Fibroblast of skin of right quadriceps (primary cell): Measurements from ENCODE around the gene MYOZ3.

Source experiments
- DNase-seq: peaks from one replicate; pipeline ENCODE4 v3.0.0-alpha.2; 2013

The MYOZ3 gene

DNA sequence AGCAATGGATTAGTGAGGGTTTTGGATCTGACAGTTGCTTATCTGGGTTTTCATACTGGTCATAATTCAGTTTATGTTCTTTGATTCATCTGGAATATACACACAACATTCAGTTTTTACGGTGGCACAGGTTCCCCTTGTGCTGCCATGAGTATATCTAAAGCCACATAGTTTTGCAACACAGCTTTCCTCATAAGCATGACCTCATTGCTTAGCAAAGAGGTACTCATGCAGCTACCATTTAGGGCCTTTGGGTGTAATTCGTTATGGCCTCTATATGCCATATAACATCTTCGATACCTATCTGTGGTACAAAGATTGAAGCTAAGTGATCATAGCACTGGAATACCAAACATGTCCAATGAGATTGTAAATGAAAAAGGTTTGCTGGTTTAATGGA, 42.7 kb downstream of the MYOZ3 start:
- no peak for DNase-seq

DNA sequence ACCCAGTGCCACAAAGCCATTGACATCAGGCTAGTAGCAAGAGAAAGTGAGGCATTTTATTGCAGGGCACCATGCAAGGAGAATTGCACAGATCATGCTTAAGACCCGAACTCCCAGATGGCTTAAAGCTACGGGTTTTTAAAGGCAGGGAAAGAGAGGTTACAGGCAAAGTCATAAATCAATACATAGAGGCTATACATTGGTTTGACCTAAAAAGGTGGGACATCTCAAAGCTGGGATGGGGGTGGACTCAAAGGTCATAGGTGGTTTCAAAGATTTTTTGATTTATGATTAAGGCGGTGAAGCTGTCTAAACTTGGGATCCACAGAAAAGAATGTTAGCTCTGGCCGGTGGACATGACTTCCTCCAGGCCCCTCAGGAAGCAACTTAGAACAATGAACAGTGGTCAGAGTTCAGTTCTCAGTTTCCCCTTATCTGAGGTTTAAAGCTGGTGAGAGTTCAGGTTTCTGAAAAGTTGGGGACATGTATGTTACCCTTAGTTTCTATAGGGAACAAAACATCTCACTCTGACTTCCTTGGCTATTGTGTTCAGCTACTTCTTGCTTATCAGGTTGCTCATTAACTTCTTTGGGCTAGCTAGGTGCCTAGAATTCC, 45.8 kb downstream of the MYOZ3 start:
- DNase-seq = no peak

DNA sequence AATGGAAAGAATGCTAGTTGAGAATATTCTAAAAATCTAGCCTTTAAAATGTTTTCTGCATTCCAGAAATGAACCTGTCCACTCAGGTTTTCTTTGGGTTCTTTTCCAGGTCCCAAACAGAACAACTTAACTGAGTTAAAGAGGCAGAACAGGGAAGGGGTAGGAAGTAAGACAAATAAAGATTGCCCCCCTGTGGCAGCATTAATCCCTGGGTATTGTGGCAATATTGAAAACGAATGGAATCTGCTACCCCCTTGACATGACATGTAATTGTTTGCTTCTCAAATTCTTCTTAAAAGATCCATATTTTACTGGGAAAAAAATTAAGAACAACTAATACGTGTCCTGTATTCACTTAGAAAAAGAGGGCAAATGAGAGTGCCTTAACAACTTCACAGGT, 49.1 kb downstream of the MYOZ3 start:
- DNase-seq = peak; percentile 8

GRCh38 chr5:150723845-150724244, 62.8 kb downstream of the MYOZ3 start:
- no peak for DNase-seq
